ENCODE measurements around the gene BBS7.

BBS7 gene

GRCh38 chr4:121888134-121888533 is 17.9 kb upstream of the BBS7 start:
- TF ChIP-seq CTCF (IDR thresholded peaks at IDR 0.05; ENCODE audit: unreplicated experiment in 3 of 3), result no peak
- Mint-ChIP-seq H3K4me3 (no peak overlapping the region), H3K27me3 (ENCODE audit: low read depth) (no peaks in the 10 kb centered on the region), H3K4me1 (peaks cover 8% of the 10 kb centered on the region), H3K36me3 (ENCODE audit: low read depth) (no peaks in the 10 kb centered on the region), H3K9me3 (no peaks in the 10 kb centered on the region), H3K27ac (no peak overlapping the region)

GRCh38 chr4:121885115-121885514 is 14.8 kb upstream of the BBS7 start:
- H3K4me3 Mint-ChIP-seq, result no peak overlapping the region
- no peaks in the 10 kb centered on the region for H3K27me3 Mint-ChIP-seq (ENCODE audit: low read depth)
- peaks cover 8% of the 10 kb centered on the region for H3K4me1 Mint-ChIP-seq
- no peaks in the 10 kb centered on the region for H3K36me3 Mint-ChIP-seq (ENCODE audit: low read depth)
- H3K9me3 Mint-ChIP-seq, result no peaks in the 10 kb centered on the region
- no peak overlapping the region for H3K27ac Mint-ChIP-seq
- TF ChIP-seq CTCF (IDR thresholded peaks at IDR 0.05; ENCODE audit: unreplicated experiment in 3 of 3), result no peak

GRCh38 chr4:121881158-121881557 is 10.9 kb upstream of the BBS7 start:
- no peak overlapping the region for H3K4me3 Mint-ChIP-seq
- no peak overlapping the region for H3K27ac Mint-ChIP-seq
- no peaks in the 10 kb centered on the region for H3K4me1 Mint-ChIP-seq
- H3K36me3 Mint-ChIP-seq (ENCODE audit: low read depth), result no peaks in the 10 kb centered on the region
- no peaks in the 10 kb centered on the region for H3K27me3 Mint-ChIP-seq (ENCODE audit: low read depth)
- no peaks in the 10 kb centered on the region for H3K9me3 Mint-ChIP-seq
- no peak for TF ChIP-seq CTCF (IDR thresholded peaks at IDR 0.05; ENCODE audit: unreplicated experiment in 3 of 3)

- H3K9me3 Mint-ChIP-seq, result no peaks in the 10 kb centered on the region
- H3K27me3 Mint-ChIP-seq (ENCODE audit: low read depth), result no peaks in the 10 kb centered on the region
- no peak overlapping the region for H3K27ac Mint-ChIP-seq
- TF ChIP-seq CTCF (IDR thresholded peaks at IDR 0.05; ENCODE audit: unreplicated experiment in 3 of 3), result no peak
- H3K4me3 Mint-ChIP-seq, result no peak overlapping the region
- no peaks in the 10 kb centered on the region for H3K4me1 Mint-ChIP-seq
- H3K36me3 Mint-ChIP-seq (ENCODE audit: low read depth), result no peaks in the 10 kb centered on the region
Observed at GRCh38 chr4:121879135-121879534, 8.9 kb upstream of the BBS7 start.

- no peak for TF ChIP-seq CTCF (IDR thresholded peaks at IDR 0.05; ENCODE audit: unreplicated experiment in 3 of 3)
- Mint-ChIP-seq H3K27me3 (ENCODE audit: low read depth) (no peaks in the 10 kb centered on the region), H3K27ac (no peak overlapping the region), H3K4me3 (no peak overlapping the region), H3K9me3 (no peaks in the 10 kb centered on the region), H3K4me1 (no peaks in the 10 kb centered on the region), H3K36me3 (ENCODE audit: low read depth) (no peaks in the 10 kb centered on the region)
Observed at GRCh38 chr4:121877041-121877773, 6.9 kb upstream of the BBS7 start.

GRCh38 chr4:121876070-121876469 is 5.8 kb upstream of the BBS7 start:
- TF ChIP-seq CTCF (IDR thresholded peaks at IDR 0.05; ENCODE audit: unreplicated experiment in 3 of 3), result no peak
- no peak overlapping the region for H3K27ac Mint-ChIP-seq
- H3K36me3 Mint-ChIP-seq (ENCODE audit: low read depth), result no peaks in the 10 kb centered on the region
- H3K27me3 Mint-ChIP-seq (ENCODE audit: low read depth), result no peaks in the 10 kb centered on the region
- no peaks in the 10 kb centered on the region for H3K9me3 Mint-ChIP-seq
- no peaks in the 10 kb centered on the region for H3K4me1 Mint-ChIP-seq
- no peak overlapping the region for H3K4me3 Mint-ChIP-seq
